T-helper 2 cell treated with Interferon-gamma antibody and Interleukin-4, amounts not matched to agents 5 μg/mL and 100 μg/mL, for 36 hours (primary cell): ENCODE measurements around the gene TTLL6.
"Not testable (repeated sequence)": the region's sequence is repeated elsewhere in the genome, so short reads cannot be mapped to it uniquely, and the experiment has no call there.

Source experiments
- DNase-seq: peaks from one replicate; pipeline ENCODE4 v3.0.0; 2021; ENCODE audit warnings: low spot score
- H3K27ac Mint-ChIP-seq: one replicate; pipeline ENCODE4 v1.8.0; 2021; ENCODE audit warnings: mild to moderate bottlenecking, mixed read lengths
- H3K27me3 Mint-ChIP-seq: one replicate; pipeline ENCODE4 v1.8.0; 2021; ENCODE audit warnings: low read depth, mixed read lengths
- H3K36me3 Mint-ChIP-seq: one replicate; pipeline ENCODE4 v1.8.0; 2021; ENCODE audit warnings: low read depth, mixed read lengths
- H3K4me1 Mint-ChIP-seq: one replicate; pipeline ENCODE4 v1.8.0; 2021; ENCODE audit warnings: low read depth, mixed read lengths
- H3K4me3 Mint-ChIP-seq: one replicate; pipeline ENCODE4 v1.8.0; 2022; ENCODE audit warnings: mild to moderate bottlenecking, moderate library complexity, mixed read lengths
- H3K9me3 Mint-ChIP-seq: one replicate; pipeline ENCODE4 v1.8.0; 2021; ENCODE audit warnings: mixed read lengths

Gene TTLL6

GRCh38 chr17:48723423-48724250 is 93.4 kb downstream of the TTLL6 start:
- Mint-ChIP-seq H3K9me3 (no peaks in the 10 kb centered on the region), H3K27ac (peak overlapping the region; percentile 62), H3K27me3 (peaks cover 97% of the 10 kb centered on the region), H3K36me3 (no peaks in the 10 kb centered on the region), H3K4me3 (peak overlapping the region; percentile 58), H3K4me1 (peaks cover 12% of the 10 kb centered on the region)
- no peak for DNase-seq

DNA sequence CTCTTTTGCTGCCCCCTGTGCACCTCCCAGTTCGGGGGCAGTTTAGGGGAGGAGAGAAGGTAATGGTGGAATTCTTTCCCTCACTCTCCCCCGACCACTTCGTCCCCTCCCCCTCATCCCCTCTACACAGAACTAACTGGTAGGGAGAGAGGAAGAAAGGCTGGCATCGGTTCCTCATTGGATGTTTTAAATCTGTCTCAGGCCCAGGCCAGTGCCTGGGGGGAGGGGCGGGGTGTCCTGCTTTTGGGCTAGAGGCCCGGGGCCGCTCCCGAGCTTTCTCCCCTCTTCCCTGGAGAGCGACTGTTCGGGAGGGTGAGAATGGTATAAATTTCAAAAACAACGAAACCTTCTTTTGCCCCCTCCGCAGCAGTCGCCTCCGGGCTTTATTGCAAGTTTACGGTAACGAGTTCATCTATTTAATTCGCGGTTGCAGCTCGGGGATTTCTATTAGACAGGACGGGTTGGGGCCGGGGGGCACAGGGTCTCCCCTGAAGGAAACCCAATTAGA is 94.1 kb downstream of the TTLL6 start, which contains the start of gene PRAC2:
Gene PRAC2 (plus strand): TSS at position 271 of the 508 bp plus-strand sequence. CDS start 1,226 bp downstream, outside the sequence.
- Mint-ChIP-seq H3K27ac (peak within 1 kb of the TSS; percentile 62), H3K9me3 (no peaks in the 10 kb centered on the region), H3K36me3 (no peaks in the 10 kb centered on the region), H3K4me3 (peak within 1 kb of the TSS; percentile 58), H3K4me1 (peaks cover 14% of the 10 kb centered on the region), H3K27me3 (peaks cover 97% of the 10 kb centered on the region)
- DNase-seq: no peak

GRCh38 chr17:48722201-48722907 is 94.7 kb downstream of the TTLL6 start, which contains the start of gene PRAC1:
Gene PRAC1 (minus strand): TSS chr17:48722518. CDS start chr17:48722392, 126 bp downstream.
- peak within 1 kb of the TSS; percentile 34 for H3K4me3 Mint-ChIP-seq
- no peaks in the 10 kb centered on the region for H3K9me3 Mint-ChIP-seq
- peaks cover 97% of the 10 kb centered on the region for H3K27me3 Mint-ChIP-seq
- H3K36me3 Mint-ChIP-seq: no peaks in the 10 kb centered on the region
- DNase-seq: no peak
- peaks cover 15% of the 10 kb centered on the region for H3K4me1 Mint-ChIP-seq
- H3K27ac Mint-ChIP-seq: no peak within 1 kb of the TSS

- no peak overlapping the region for H3K27ac Mint-ChIP-seq
- no peak for DNase-seq
- H3K4me1 Mint-ChIP-seq: peaks cover 15% of the 10 kb centered on the region
- peaks cover 96% of the 10 kb centered on the region for H3K27me3 Mint-ChIP-seq
- no peaks in the 10 kb centered on the region for H3K36me3 Mint-ChIP-seq
- no peaks in the 10 kb centered on the region for H3K9me3 Mint-ChIP-seq
- H3K4me3 Mint-ChIP-seq: no peak overlapping the region
Observed at GRCh38 chr17:48721009-48721402, 96.0 kb downstream of the TTLL6 start.

- Mint-ChIP-seq H3K27ac (peak overlapping the region; percentile 75), H3K4me3 (no peak overlapping the region)
Observed at GRCh38 chr17:48720266-48721008, 96.6 kb downstream of the TTLL6 start.

GRCh38 chr17:48719642-48720265 is 97.3 kb downstream of the TTLL6 start:
- DNase-seq: no peak
- Mint-ChIP-seq H3K36me3 (no peaks in the 10 kb centered on the region), H3K27ac (peak overlapping the region; percentile 75), H3K4me1 (peaks cover 14% of the 10 kb centered on the region), H3K27me3 (peaks cover 94% of the 10 kb centered on the region), H3K4me3 (no peak overlapping the region), H3K9me3 (no peaks in the 10 kb centered on the region)

More at GRCh38 chr17:48720266-48721008, 96.6 kb downstream of the TTLL6 start:
- DNase-seq: no peak
- H3K27me3 Mint-ChIP-seq: peaks cover 94% of the 10 kb centered on the region
- H3K36me3 Mint-ChIP-seq: no peaks in the 10 kb centered on the region
- H3K9me3 Mint-ChIP-seq: no peaks in the 10 kb centered on the region
- H3K4me1 Mint-ChIP-seq: peaks cover 15% of the 10 kb centered on the region

- peak overlapping the region; percentile 62 for H3K27ac Mint-ChIP-seq
- no peak overlapping the region for H3K4me3 Mint-ChIP-seq
- peaks cover 93% of the 10 kb centered on the region for H3K27me3 Mint-ChIP-seq
- no peak for DNase-seq
- H3K4me1 Mint-ChIP-seq: peaks cover 8% of the 10 kb centered on the region
- H3K36me3 Mint-ChIP-seq: no peaks in the 10 kb centered on the region
- no peaks in the 10 kb centered on the region for H3K9me3 Mint-ChIP-seq
Observed at GRCh38 chr17:48718761-48719641, 98.0 kb downstream of the TTLL6 start.

DNA sequence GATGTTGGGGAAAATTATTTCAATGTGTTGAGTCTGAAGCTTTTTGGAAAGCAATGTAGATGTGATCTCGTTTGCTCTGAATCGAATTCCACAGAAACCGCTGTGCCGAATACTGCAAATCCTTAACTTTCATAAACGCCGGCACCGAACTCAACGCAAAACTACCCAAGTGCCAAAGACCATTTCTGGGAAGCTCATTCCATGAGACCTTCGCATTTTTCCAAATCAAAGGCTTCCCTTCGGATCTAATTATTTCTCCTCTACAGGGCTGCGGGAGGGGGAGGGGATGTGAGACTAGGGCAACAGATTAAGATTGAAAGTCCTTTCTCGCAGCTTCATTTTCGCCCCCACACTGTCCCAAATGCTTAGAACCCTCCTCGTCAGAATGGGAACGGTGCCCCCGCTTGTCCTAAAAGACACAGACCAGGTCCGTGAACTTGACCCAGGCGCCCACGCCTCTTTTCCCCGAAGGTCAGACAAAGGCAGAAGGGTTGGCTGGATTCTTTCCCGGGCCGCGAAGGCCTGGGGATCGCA is 98.7 kb downstream of the TTLL6 start:
- no peak for DNase-seq
- H3K27ac Mint-ChIP-seq: peak overlapping the region; percentile 41
- H3K4me3 Mint-ChIP-seq: no peak overlapping the region
- peaks cover 90% of the 10 kb centered on the region for H3K27me3 Mint-ChIP-seq
- no peaks in the 10 kb centered on the region for H3K36me3 Mint-ChIP-seq
- peaks cover 5% of the 10 kb centered on the region for H3K4me1 Mint-ChIP-seq
- H3K9me3 Mint-ChIP-seq: no peaks in the 10 kb centered on the region

GRCh38 chr17:48717367-48718226 is 99.4 kb downstream of the TTLL6 start:
- Mint-ChIP-seq H3K27me3 (peaks cover 85% of the 10 kb centered on the region), H3K9me3 (no peaks in the 10 kb centered on the region), H3K27ac (peak overlapping the region; percentile 78), H3K4me1 (peaks cover 4% of the 10 kb centered on the region), H3K36me3 (no peaks in the 10 kb centered on the region), H3K4me3 (no peak overlapping the region)
- no peak for DNase-seq

DNA sequence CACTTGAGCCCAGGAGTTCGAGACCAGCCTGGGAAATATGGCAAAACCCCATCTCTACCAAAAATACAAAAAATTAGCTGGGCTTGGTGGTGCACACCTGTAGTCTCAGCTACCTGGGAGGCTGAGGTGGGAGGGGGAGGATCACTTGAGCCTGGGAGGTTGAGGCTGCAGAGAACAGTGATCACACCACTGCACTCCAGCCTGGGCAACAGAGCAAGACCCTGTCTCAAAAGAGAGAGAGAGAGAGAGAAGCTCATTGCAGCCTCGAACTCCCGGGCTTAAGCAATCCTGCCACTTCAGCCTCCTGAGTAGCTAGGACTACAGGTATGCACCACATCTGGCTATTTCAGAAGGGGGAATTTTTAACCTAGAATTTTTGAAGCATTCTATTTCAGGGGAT is 100.5 kb downstream of the TTLL6 start:
- H3K27me3 Mint-ChIP-seq: peaks cover 80% of the 10 kb centered on the region
- not testable (repeated sequence) for DNase-seq, H3K36me3 Mint-ChIP-seq, H3K4me1 Mint-ChIP-seq, H3K4me3 Mint-ChIP-seq, H3K27ac Mint-ChIP-seq, H3K9me3 Mint-ChIP-seq

DNA sequence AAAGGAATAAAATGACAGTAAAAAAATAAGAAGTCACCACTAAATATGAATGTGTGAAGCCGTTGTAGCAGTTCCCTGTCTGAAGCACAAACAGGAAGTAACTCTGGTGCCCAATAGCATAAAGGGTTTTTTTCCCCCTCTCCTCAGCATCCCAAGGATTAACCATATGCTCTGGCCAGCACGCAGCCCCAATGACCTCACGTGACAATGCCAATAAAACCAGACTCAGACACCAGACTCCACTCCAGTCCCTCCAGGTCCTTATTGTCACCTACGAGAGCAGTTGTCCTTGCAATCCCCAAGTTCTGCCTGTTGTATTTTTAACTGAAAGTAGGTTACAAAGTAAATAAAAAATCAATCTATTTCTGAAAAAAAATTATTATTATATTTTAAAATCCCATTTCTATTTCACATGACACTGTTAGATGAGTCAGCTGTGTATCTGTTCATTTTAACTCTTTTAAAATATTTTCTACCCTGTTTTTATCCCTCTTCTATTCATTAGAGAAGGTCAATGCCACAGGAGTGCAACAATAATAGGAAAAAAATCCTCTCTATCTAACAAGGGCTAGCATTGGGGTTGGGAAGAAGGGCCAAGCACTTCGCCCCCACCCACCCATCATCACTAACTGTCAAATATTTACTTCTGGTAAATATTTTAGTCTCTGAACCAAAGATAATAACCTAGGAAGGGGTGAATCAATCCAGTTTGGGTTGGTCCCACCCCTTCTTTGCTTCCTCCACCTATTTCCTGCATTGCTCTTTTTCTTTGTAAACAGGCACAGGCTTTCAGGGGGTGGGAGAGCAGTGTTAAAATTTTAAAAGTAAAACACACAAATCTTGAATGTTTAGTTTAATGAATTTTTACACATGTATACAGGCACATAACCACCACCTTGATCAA is 101.3 kb downstream of the TTLL6 start:
- Mint-ChIP-seq H3K27ac (no peak overlapping the region), H3K27me3 (peaks cover 78% of the 10 kb centered on the region)

More for the DNA sequence above, 101.3 kb downstream of the TTLL6 start:
- H3K9me3 Mint-ChIP-seq: no peaks in the 10 kb centered on the region
- no peak overlapping the region for H3K4me3 Mint-ChIP-seq
- H3K4me1 Mint-ChIP-seq: peaks cover 4% of the 10 kb centered on the region
- no peaks in the 10 kb centered on the region for H3K36me3 Mint-ChIP-seq
- no peak for DNase-seq
